PFSK-1 (cell line): ENCODE data around the gene PC.

ENCODE experiments used
- FOXP2 ChIP-seq: optimal IDR thresholded peaks from 2 replicates; pipeline ENCODE3; 2011; ENCODE audit warnings: borderline replicate concordance, control low read depth, inconsistent platforms; ENCODE audit not compliant: insufficient read depth; ENCODE audit errors: extremely low read length, extremely low read depth
- TF ChIP-seq, protein P1 (sequence below), 2 experiments: IDR thresholded peaks; 2 replicates each; pipeline versions ENCODE4 v1.6.1 to v1.8.0; 2011 to 2012; ENCODE audit warnings: low read depth in 2 of 2, low read length in 2 of 2, control low read depth in 1 of 2, inconsistent platforms in 1 of 2, mild to moderate bottlenecking in 1 of 2, moderate library complexity in 1 of 2; ENCODE audit not compliant: insufficient read depth in 1 of 2

DNA sequence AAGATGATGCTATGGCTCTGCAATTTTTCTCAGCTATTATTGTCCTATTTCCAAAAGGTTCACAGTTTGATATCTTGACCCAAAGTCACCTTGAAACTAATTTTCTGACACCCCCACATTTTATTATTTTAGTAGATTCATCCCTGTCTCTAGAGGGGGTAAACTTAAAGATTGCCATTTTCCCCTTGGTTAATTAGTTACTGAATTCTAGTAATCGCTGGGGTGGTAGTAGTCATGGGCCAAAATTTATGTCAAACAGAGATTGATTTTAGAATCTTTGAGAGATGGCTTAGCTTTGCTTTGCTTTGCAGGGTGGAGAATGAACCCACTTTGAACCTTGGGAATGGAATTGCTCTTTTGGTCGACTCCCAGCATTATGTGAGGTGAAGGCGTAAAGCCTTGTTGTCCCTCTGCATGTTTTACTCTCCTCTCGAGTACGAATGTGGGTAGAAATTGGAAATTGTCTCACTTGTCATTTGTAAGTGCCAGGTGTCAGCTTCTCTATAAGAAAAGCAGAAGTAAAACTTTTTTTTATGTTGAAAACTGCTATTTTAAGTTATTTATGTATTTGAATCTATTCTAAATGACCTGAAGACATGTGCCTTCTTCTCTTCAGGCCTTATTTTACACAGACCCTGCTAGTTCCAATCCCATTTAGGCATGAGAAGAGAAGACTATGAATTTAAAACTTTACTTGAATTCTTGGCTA lies 157.3 kb downstream of the PC start:
- TF ChIP-seq, protein P1, sequence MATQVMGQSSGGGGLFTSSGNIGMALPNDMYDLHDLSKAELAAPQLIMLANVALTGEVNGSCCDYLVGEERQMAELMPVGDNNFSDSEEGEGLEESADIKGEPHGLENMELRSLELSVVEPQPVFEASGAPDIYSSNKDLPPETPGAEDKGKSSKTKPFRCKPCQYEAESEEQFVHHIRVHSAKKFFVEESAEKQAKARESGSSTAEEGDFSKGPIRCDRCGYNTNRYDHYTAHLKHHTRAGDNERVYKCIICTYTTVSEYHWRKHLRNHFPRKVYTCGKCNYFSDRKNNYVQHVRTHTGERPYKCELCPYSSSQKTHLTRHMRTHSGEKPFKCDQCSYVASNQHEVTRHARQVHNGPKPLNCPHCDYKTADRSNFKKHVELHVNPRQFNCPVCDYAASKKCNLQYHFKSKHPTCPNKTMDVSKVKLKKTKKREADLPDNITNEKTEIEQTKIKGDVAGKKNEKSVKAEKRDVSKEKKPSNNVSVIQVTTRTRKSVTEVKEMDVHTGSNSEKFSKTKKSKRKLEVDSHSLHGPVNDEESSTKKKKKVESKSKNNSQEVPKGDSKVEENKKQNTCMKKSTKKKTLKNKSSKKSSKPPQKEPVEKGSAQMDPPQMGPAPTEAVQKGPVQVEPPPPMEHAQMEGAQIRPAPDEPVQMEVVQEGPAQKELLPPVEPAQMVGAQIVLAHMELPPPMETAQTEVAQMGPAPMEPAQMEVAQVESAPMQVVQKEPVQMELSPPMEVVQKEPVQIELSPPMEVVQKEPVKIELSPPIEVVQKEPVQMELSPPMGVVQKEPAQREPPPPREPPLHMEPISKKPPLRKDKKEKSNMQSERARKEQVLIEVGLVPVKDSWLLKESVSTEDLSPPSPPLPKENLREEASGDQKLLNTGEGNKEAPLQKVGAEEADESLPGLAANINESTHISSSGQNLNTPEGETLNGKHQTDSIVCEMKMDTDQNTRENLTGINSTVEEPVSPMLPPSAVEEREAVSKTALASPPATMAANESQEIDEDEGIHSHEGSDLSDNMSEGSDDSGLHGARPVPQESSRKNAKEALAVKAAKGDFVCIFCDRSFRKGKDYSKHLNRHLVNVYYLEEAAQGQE (IDR thresholded peaks at IDR 0.05; ENCODE audit: insufficient read depth in 1 of 2, low read depth in 2 of 2, low read length in 2 of 2), result no peak
- TF ChIP-seq FOXP2, result no peak
